ENCODE results near the gene DHX38. TPM values are rescaled to one million over a fixed set of nuclear protein-coding genes. Genes with fewer than 3 reads are reported as not detected.

The DHX38 gene
- total and polyA plus RNA-seq, 4 donors = 13.9 to 40.9 (median 22.7) TPM

DNA sequence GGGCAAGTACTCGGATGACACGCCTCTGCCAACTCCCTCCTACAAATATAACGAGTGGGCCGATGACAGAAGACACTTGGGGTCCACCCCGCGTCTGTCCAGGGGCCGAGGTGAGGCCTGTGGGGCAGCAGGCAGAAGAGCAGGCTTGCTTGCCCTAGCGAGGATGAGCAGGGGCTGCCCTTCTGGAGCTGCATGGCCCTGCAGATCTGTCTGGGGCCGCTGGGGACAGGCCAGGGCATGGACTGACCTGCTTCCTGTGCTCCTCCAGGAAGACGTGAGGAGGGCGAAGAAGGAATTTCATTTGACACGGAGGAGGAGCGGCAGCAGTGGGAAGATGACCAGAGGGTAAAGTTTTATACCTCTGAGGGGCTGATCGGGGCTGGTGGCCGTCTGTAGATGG is 5.3 kb downstream of the DHX38 start:
- WGBS = 80% methylated on average over 15 of the region's 15 CpGs
- Histone ChIP-seq H3K9ac (ENCODE audit: low read depth in 1 of 2, low read length in 2 of 2) (no peak overlapping the region), H3K4me1 (ENCODE audit: control insufficient read depth in 4 of 4, insufficient read depth in 4 of 4, low read length in 3 of 4) (peaks cover 0 to 17% (median 13%) of the 10 kb centered on the region in 4 donors), H3K9me3 (ENCODE audit: control insufficient read depth in 4 of 4, low read length in 3 of 4) (no peaks in the 10 kb centered on the region), H3K27me3 (ENCODE audit: control insufficient read depth in 4 of 4, insufficient read depth in 4 of 4, low read length in 3 of 4) (no peaks in the 10 kb centered on the region), H3K27ac (ENCODE audit: low read depth in 1 of 2, low read length in 2 of 2) (no peak overlapping the region), H3K4me3 (ENCODE audit: low read depth in 1 of 3, low read length in 3 of 3) (no peak overlapping the region), H3K36me3 (ENCODE audit: control insufficient read depth in 4 of 4, insufficient read depth in 3 of 4, low read depth in 1 of 4, low read length in 3 of 4) (peaks cover 22 to 75% (median 63%) of the 10 kb centered on the region in 4 donors)
- TF ChIP-seq EGR1 (IDR thresholded peaks at IDR 0.05; ENCODE audit: low read depth in 2 of 2) = no peak
- no peak for TF ChIP-seq TAF1 (conservative IDR thresholded peaks at IDR 0.05)
- TF ChIP-seq HNF4A (conservative IDR thresholded peaks at IDR 0.05) = no peak
- no peak for TF ChIP-seq MAX (IDR thresholded peaks at IDR 0.05)
- no peak for TF ChIP-seq YY1 (IDR thresholded peaks at IDR 0.05)
- no peak for TF ChIP-seq FOXA1 (IDR thresholded peaks at IDR 0.05)
- TF ChIP-seq, protein P1, sequence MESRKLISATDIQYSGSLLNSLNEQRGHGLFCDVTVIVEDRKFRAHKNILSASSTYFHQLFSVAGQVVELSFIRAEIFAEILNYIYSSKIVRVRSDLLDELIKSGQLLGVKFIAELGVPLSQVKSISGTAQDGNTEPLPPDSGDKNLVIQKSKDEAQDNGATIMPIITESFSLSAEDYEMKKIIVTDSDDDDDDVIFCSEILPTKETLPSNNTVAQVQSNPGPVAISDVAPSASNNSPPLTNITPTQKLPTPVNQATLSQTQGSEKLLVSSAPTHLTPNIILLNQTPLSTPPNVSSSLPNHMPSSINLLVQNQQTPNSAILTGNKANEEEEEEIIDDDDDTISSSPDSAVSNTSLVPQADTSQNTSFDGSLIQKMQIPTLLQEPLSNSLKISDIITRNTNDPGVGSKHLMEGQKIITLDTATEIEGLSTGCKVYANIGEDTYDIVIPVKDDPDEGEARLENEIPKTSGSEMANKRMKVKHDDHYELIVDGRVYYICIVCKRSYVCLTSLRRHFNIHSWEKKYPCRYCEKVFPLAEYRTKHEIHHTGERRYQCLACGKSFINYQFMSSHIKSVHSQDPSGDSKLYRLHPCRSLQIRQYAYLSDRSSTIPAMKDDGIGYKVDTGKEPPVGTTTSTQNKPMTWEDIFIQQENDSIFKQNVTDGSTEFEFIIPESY (IDR thresholded peaks at IDR 0.05) = no peak
- no peak for TF ChIP-seq RXRA (IDR thresholded peaks at IDR 0.05)
- no peak for TF ChIP-seq JUND (IDR thresholded peaks at IDR 0.05)
- TF ChIP-seq GABPA (IDR thresholded peaks at IDR 0.05 in 1 of 2, conservative IDR thresholded peaks at IDR 0.05 in 1 of 2) = no peak
- no peak for TF ChIP-seq HNF4G (IDR thresholded peaks at IDR 0.05)
- no peak for TF ChIP-seq NR2F2 (IDR thresholded peaks at IDR 0.05)
- no peak for TF ChIP-seq RAD21 (IDR thresholded peaks at IDR 0.05)
- no peak for TF ChIP-seq ATF3 (IDR thresholded peaks at IDR 0.05)
- TF ChIP-seq SP1 (IDR thresholded peaks at IDR 0.05) = no peak
- TF ChIP-seq, protein P2, sequence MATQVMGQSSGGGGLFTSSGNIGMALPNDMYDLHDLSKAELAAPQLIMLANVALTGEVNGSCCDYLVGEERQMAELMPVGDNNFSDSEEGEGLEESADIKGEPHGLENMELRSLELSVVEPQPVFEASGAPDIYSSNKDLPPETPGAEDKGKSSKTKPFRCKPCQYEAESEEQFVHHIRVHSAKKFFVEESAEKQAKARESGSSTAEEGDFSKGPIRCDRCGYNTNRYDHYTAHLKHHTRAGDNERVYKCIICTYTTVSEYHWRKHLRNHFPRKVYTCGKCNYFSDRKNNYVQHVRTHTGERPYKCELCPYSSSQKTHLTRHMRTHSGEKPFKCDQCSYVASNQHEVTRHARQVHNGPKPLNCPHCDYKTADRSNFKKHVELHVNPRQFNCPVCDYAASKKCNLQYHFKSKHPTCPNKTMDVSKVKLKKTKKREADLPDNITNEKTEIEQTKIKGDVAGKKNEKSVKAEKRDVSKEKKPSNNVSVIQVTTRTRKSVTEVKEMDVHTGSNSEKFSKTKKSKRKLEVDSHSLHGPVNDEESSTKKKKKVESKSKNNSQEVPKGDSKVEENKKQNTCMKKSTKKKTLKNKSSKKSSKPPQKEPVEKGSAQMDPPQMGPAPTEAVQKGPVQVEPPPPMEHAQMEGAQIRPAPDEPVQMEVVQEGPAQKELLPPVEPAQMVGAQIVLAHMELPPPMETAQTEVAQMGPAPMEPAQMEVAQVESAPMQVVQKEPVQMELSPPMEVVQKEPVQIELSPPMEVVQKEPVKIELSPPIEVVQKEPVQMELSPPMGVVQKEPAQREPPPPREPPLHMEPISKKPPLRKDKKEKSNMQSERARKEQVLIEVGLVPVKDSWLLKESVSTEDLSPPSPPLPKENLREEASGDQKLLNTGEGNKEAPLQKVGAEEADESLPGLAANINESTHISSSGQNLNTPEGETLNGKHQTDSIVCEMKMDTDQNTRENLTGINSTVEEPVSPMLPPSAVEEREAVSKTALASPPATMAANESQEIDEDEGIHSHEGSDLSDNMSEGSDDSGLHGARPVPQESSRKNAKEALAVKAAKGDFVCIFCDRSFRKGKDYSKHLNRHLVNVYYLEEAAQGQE (IDR thresholded peaks at IDR 0.05) = no peak
- no peak for TF ChIP-seq CTCF (IDR thresholded peaks at IDR 0.05; ENCODE audit: low read depth, low read length, missing input control)
- no peak for TF ChIP-seq FOXA2 (IDR thresholded peaks at IDR 0.05)
- no peak for DNase-seq (ENCODE audit: low spot score)
